OCI-LY7 (cell line): Measurements from ENCODE around the gene USP15. TPM values are rescaled to one million over a fixed set of nuclear protein-coding genes. Genes with fewer than 3 reads are reported as not detected.

Experiments used
- small RNA-seq: library from RNA; depleted of rRNA; stranded (forward); fragments of <200 nt; gene quantifications from one replicate; pipeline ENCODE3, GENCODE V24; 2014
- total RNA-seq, 2 experiments: library from RNA; depleted of rRNA in 1 of 2; stranded (reverse); fragments of >200 nt in 1 of 2; shearing (Covaris generic) in 1 of 2; gene quantifications; 2 replicates each; pipeline ENCODE4 v1.2.3, GENCODE V29; 2014 to 2022

USP15 gene
- total RNA-seq, 2 experiments from 2014 or later, result 43.3 to 62.8 TPM

Small RNA genes within 50 kb of the gene (small RNA-seq; reads per million reads assigned to genes)
- gene RF00017 (not detected), gene RNU6-595P (not detected)

Other genes with a start within 250 kb of the USP15 start
- gene MON2, start 206.4 kb downstream of the USP15 start, total RNA-seq (2014; rRNA removed; shearing (Covaris generic)), result 26.6 and 31.6 TPM in 2 replicates
- 54.7 and 58.4 TPM in 2 replicates for gene MON2, start 206.4 kb downstream of the USP15 start, total RNA-seq (2022)